ENCODE results near the gene ANKAR. TPM values are rescaled to one million over a fixed set of nuclear protein-coding genes. Genes with fewer than 3 reads are reported as not detected.
"Not testable (repeated sequence)": the region's sequence is repeated elsewhere in the genome, so short reads cannot be mapped to it uniquely, and the experiment has no call there.

ANKAR gene
- total RNA-seq, 1 experiment from 2014 or later: 4.4 TPM

DNA sequence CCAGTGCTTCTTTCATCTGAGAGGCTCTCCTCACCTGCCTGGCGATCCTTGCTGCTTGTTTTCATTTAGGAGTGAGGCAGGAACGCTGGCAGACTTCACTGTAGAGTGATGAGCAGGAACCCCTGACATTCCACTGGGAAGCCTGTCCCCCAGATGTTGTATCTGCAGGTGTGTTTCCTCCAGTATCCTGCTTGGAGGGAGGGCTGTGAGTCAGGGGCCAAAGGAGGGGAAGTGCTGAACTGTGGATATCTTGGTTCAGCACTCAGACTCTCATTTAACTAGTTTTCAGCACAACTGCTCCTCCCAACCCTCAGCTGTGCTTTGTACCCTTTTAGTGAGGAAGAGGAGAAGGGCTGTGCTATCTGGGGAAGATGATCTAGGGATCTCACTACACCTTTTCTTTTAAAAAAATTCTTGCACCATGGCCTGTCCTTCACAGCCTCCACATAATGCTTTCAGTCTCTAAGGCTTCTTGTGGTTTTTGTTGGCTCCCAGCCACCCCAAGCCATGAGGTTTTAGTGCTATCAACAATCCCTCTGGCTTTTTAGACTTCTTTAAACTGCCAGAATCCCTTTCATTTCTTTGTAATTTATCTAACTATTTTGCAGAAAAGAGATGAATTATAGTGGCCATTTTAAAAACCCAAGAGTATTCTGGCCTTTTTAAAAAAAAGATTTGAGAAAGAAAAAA, 11.2 kb downstream of the ANKAR start:
- DNase-seq (ENCODE audit: low read depth, low spot score) (no peak), ATAC-seq (no peak)
- Histone ChIP-seq H3K4me1 (ENCODE audit: control insufficient read depth, insufficient read depth, low read length) (no peaks in the 10 kb centered on the region), H3K9me3 (ENCODE audit: control insufficient read depth, insufficient read depth, low read depth, low read length) (no peaks in the 10 kb centered on the region), H3K4me3 (ENCODE audit: low read depth in 2 of 2, low read length in 2 of 2) (no peak overlapping the region), H3K27me3 (ENCODE audit: control insufficient read depth, insufficient read depth, low read length) (no peaks in the 10 kb centered on the region), H3K27ac (ENCODE audit: low read length) (no peak overlapping the region), H3K36me3 (ENCODE audit: control insufficient read depth, insufficient read depth, low read length) (no peaks in the 10 kb centered on the region)
- no TSS peak for BruUV-seq (replicated peaks)
- TF ChIP-seq SIN3A (IDR thresholded peaks at IDR 0.05; ENCODE audit: borderline replicate concordance, insufficient read depth, low read depth, low read length) (no peak), TCF7L2 (IDR thresholded peaks at IDR 0.05; ENCODE audit: low read depth, low read length) (no peak), POLR2AphosphoS5 (IDR thresholded peaks at IDR 0.05; ENCODE audit: low read depth, low read length) (no peak)
- TF ChIP-seq, protein P1, sequence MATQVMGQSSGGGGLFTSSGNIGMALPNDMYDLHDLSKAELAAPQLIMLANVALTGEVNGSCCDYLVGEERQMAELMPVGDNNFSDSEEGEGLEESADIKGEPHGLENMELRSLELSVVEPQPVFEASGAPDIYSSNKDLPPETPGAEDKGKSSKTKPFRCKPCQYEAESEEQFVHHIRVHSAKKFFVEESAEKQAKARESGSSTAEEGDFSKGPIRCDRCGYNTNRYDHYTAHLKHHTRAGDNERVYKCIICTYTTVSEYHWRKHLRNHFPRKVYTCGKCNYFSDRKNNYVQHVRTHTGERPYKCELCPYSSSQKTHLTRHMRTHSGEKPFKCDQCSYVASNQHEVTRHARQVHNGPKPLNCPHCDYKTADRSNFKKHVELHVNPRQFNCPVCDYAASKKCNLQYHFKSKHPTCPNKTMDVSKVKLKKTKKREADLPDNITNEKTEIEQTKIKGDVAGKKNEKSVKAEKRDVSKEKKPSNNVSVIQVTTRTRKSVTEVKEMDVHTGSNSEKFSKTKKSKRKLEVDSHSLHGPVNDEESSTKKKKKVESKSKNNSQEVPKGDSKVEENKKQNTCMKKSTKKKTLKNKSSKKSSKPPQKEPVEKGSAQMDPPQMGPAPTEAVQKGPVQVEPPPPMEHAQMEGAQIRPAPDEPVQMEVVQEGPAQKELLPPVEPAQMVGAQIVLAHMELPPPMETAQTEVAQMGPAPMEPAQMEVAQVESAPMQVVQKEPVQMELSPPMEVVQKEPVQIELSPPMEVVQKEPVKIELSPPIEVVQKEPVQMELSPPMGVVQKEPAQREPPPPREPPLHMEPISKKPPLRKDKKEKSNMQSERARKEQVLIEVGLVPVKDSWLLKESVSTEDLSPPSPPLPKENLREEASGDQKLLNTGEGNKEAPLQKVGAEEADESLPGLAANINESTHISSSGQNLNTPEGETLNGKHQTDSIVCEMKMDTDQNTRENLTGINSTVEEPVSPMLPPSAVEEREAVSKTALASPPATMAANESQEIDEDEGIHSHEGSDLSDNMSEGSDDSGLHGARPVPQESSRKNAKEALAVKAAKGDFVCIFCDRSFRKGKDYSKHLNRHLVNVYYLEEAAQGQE (IDR thresholded peaks at IDR 0.05; ENCODE audit: insufficient read depth in 1 of 2, low read depth in 2 of 2, low read length in 1 of 2): no peak
- TF ChIP-seq, protein P2, sequence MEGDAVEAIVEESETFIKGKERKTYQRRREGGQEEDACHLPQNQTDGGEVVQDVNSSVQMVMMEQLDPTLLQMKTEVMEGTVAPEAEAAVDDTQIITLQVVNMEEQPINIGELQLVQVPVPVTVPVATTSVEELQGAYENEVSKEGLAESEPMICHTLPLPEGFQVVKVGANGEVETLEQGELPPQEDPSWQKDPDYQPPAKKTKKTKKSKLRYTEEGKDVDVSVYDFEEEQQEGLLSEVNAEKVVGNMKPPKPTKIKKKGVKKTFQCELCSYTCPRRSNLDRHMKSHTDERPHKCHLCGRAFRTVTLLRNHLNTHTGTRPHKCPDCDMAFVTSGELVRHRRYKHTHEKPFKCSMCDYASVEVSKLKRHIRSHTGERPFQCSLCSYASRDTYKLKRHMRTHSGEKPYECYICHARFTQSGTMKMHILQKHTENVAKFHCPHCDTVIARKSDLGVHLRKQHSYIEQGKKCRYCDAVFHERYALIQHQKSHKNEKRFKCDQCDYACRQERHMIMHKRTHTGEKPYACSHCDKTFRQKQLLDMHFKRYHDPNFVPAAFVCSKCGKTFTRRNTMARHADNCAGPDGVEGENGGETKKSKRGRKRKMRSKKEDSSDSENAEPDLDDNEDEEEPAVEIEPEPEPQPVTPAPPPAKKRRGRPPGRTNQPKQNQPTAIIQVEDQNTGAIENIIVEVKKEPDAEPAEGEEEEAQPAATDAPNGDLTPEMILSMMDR (IDR thresholded peaks at IDR 0.05): no peak
- intact Hi-C loops (cut with micrococcal nuclease; ENCODE audit: unreplicated experiment): no loop called here
- in situ Hi-C loops (cut with HindIII; ENCODE audit: low pct_unique_long_range_greater_than_20kb, low sequenced_read_pairs): no loop called here
- POLR2A ChIA-PET: no interaction called here
- CTCF ChIA-PET: no interaction called here

DNA sequence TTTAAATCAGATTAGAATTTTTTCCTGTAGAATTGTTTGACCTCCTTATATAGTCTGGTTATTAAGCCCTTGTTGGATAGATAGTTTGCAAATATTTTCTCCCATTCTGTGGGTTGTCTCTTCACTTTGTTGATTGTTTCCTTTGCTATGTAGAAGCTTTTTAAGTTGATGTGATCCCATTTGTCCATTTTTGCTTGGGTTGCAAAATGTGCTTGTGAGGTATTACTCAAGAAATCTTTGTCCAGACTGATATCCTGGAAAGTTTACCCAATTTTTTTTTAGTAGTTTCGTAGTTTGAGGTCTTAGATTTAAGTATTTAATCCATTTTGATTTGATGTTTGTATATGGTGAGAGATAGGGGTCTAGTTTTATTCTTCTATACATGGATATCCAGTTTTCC, 13.3 kb downstream of the ANKAR start:
- in situ Hi-C loops (cut with HindIII; ENCODE audit: low pct_unique_long_range_greater_than_20kb, low sequenced_read_pairs); BruUV-seq (replicated peaks); H3K36me3 ChIP-seq (ENCODE audit: control insufficient read depth, insufficient read depth, low read length); H3K4me1 ChIP-seq (ENCODE audit: control insufficient read depth, insufficient read depth, low read length); intact Hi-C loops (cut with micrococcal nuclease; ENCODE audit: unreplicated experiment); H3K27ac ChIP-seq (ENCODE audit: low read length); POLR2A ChIA-PET; DNase-seq (ENCODE audit: low read depth, low spot score); H3K4me3 ChIP-seq (ENCODE audit: low read depth in 2 of 2, low read length in 2 of 2); H3K27me3 ChIP-seq (ENCODE audit: control insufficient read depth, insufficient read depth, low read length); ATAC-seq; CTCF ChIA-PET; H3K9me3 ChIP-seq (ENCODE audit: control insufficient read depth, insufficient read depth, low read depth, low read length): not testable (repeated sequence)

DNA sequence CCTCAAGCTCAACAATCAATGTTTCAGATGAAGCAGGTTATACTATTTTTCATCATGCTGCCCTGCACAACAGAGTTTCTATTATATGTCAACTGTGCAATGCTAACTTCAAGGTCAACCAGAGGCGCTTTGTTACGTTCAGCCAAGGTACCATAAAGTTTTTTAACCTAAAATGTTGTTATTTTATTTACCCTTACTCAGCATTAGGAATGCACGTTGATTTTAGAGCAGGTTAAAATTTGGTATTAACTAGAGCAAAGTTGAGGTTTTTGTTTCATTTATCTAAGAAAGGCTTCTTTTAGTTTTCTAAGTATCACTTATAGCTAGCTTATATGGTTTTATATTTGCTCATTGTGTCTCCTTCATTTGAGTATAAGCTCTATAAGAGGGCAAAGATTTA, 21.8 kb downstream of the ANKAR start:
- ChIA-PET CTCF (no interaction called here), POLR2A (no interaction called here)
- H3K4me3 ChIP-seq (ENCODE audit: low read depth in 2 of 2, low read length in 2 of 2): no peak overlapping the region
- H3K27me3 ChIP-seq (ENCODE audit: control insufficient read depth, insufficient read depth, low read length): no peaks in the 10 kb centered on the region
- ATAC-seq: no peak
- no peaks in the 10 kb centered on the region for H3K36me3 ChIP-seq (ENCODE audit: control insufficient read depth, insufficient read depth, low read length)
- no peak for DNase-seq (ENCODE audit: low read depth, low spot score)
- in situ Hi-C loops (cut with HindIII; ENCODE audit: low pct_unique_long_range_greater_than_20kb, low sequenced_read_pairs): no loop called here
- TF ChIP-seq SIN3A (IDR thresholded peaks at IDR 0.05; ENCODE audit: borderline replicate concordance, insufficient read depth, low read depth, low read length) (no peak), POLR2AphosphoS5 (IDR thresholded peaks at IDR 0.05; ENCODE audit: low read depth, low read length) (no peak), TCF7L2 (IDR thresholded peaks at IDR 0.05; ENCODE audit: low read depth, low read length) (no peak)
- TF ChIP-seq, protein P2 (IDR thresholded peaks at IDR 0.05): no peak
- TF ChIP-seq, protein P1 (IDR thresholded peaks at IDR 0.05; ENCODE audit: insufficient read depth in 1 of 2, low read depth in 2 of 2, low read length in 1 of 2): no peak
- intact Hi-C loops (cut with micrococcal nuclease; ENCODE audit: unreplicated experiment): loop anchor here (5.0 kb wide), 1 partner anchor 34 kb away; the partner anchor contains the start of gene ASNSD1
- peaks cover 2% of the 10 kb centered on the region; the same call in 1 of the 2 replicates for H3K4me1 ChIP-seq (ENCODE audit: control insufficient read depth, insufficient read depth, low read length)
- BruUV-seq (replicated peaks): no TSS peak
- H3K27ac ChIP-seq (ENCODE audit: low read length): no peak overlapping the region
- no peaks in the 10 kb centered on the region for H3K9me3 ChIP-seq (ENCODE audit: control insufficient read depth, insufficient read depth, low read depth, low read length)

Measured in Panc1 (cell line).